ENCODE results near the gene KCND3. TPM values are rescaled to one million over a fixed set of nuclear protein-coding genes. Genes with fewer than 3 reads are reported as not detected.

The KCND3 gene
- total and polyA plus RNA-seq, 2 of the 4 experiments (the other 2 are of a cell fraction): under 0.01 to 0.03 TPM

DNA sequence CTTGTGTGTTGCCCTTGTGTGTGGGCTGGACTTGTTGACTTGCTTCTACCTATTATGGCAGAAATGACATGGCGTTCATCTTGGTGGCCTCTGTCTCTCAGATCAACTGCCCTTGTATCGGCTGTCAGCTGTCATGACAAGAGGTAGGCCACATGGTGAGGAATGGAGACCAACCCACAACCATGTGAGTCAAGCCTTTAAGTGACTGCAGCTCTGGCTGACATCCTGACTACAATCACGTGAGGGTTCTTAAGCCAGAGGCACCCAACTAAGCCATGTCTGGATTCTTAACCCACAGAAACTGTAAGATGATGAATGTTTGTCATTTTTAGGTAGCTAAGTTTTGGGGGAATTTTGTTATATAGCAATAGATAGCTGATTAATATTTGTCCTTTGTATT is 82.1 kb downstream of the KCND3 start:
- ChIA-PET POLR2A (ENCODE audit: unreplicated experiment) (no interaction called here), CTCF (no interaction called here)
- H4K5ac ChIP-seq (ENCODE audit: low read depth, low read length): no peak overlapping the region
- no peak overlapping the region for H2AK5ac ChIP-seq (ENCODE audit: low read depth, low read length)
- H2BK120ac ChIP-seq (ENCODE audit: low read depth, low read length): no peak overlapping the region
- no peak overlapping the region for H2AFZ ChIP-seq (replicated peaks; ENCODE audit: low read length, poor library complexity)
- no CpG with 5 or more reads among the region's 3 CpGs for WGBS, 2 experiments (ENCODE audit: extremely low coverage in 2 of 2, insufficient read length in 1 of 2)
- H3K4me2 ChIP-seq (ENCODE audit: low read depth, low read length): no peak overlapping the region
- in situ Hi-C loops (cut with MboI; ENCODE audit: low sequenced_read_pairs) (no loop called here), intact Hi-C loops (cut with micrococcal nuclease) (no loop called here), dilution Hi-C loops (cut with HindIII; ENCODE audit: low sequenced_read_pairs, unreplicated experiment) (no loop called here)
- H3K23ac ChIP-seq (ENCODE audit: low read depth, low read length): no peak overlapping the region
- H3K4me1 ChIP-seq (ENCODE audit: control insufficient read depth, insufficient read depth, low read length): no peaks in the 10 kb centered on the region
- H3K9ac ChIP-seq (ENCODE audit: low read depth, low read length): no peak overlapping the region
- no peaks in the 10 kb centered on the region for H4K20me1 ChIP-seq (ENCODE audit: insufficient read depth, low read length)
- no peak overlapping the region for H2AK9ac ChIP-seq (replicated peaks; ENCODE audit: low read depth, low read length, poor library complexity)
- BruUV-seq (replicated peaks): no TSS peak
- no peak overlapping the region for H4K8ac ChIP-seq (ENCODE audit: low read depth in 2 of 2, low read length in 2 of 2)
- peaks cover 5% of the 10 kb centered on the region; the same call in 1 of the 2 replicates for H3K27me3 ChIP-seq (ENCODE audit: control insufficient read depth, insufficient read depth, low read length)
- no peak overlapping the region for H3K27ac ChIP-seq (ENCODE audit: insufficient read depth, low read length)
- H3K18ac ChIP-seq (ENCODE audit: low read depth, low read length): no peak overlapping the region
- no peak overlapping the region for H3K4ac ChIP-seq (ENCODE audit: low read depth, low read length)
- H3K56ac ChIP-seq (ENCODE audit: extremely low read depth, insufficient read depth, low read length): no peak overlapping the region
- no peak for TF ChIP-seq SMC3 (IDR thresholded peaks at IDR 0.05; ENCODE audit: low read depth, low read length)
- no peak for TF ChIP-seq RCOR1 (IDR thresholded peaks at IDR 0.05; ENCODE audit: insufficient replicate concordance, low read length)
- TF ChIP-seq RAD21 (IDR thresholded peaks at IDR 0.05; ENCODE audit: low read length): no peak
- no peak for TF ChIP-seq FOS (IDR thresholded peaks at IDR 0.05; ENCODE audit: low read depth, low read length)
- no peak for TF ChIP-seq CHD1 (IDR thresholded peaks at IDR 0.05; ENCODE audit: low read depth, low read length)
- H4K91ac ChIP-seq (ENCODE audit: insufficient read depth, low read depth, low read length): no peak overlapping the region
- H3K4me3 ChIP-seq (ENCODE audit: insufficient read depth, low read depth, low read length): no peak overlapping the region
- H2BK15ac ChIP-seq (ENCODE audit: low read depth, low read length): no peak overlapping the region
- no peaks in the 10 kb centered on the region for H3K36me3 ChIP-seq (ENCODE audit: control insufficient read depth, insufficient read depth, low read length)
- H3K9me1 ChIP-seq (ENCODE audit: insufficient read depth, low read length): no peaks in the 10 kb centered on the region; the same call in 1 of the 2 replicates
- no peak overlapping the region for H2BK20ac ChIP-seq (ENCODE audit: low read depth, low read length)
- H2BK5ac ChIP-seq (ENCODE audit: low read depth, low read length, poor library complexity, severe bottlenecking): no peak overlapping the region
- no peak for ATAC-seq (ENCODE audit: low read depth)
- H3K79me1 ChIP-seq (ENCODE audit: low read depth in 1 of 2, low read length in 2 of 2): no peaks in the 10 kb centered on the region
- H3K14ac ChIP-seq (replicated peaks; ENCODE audit: low read depth, low read length): no peak overlapping the region
- H3K9me3 ChIP-seq (ENCODE audit: control insufficient read depth, insufficient read depth, low read length): no peaks in the 10 kb centered on the region
- DNase-seq: no peak

All from IMR-90 (cell line).